GM03348 (cell line): ENCODE data around the gene ZG16.

ENCODE experiments used
- DNase-seq: peaks from one replicate; pipeline ENCODE4 v3.0.0; 2012; ENCODE audit warnings: low spot score

The ZG16 gene

DNA sequence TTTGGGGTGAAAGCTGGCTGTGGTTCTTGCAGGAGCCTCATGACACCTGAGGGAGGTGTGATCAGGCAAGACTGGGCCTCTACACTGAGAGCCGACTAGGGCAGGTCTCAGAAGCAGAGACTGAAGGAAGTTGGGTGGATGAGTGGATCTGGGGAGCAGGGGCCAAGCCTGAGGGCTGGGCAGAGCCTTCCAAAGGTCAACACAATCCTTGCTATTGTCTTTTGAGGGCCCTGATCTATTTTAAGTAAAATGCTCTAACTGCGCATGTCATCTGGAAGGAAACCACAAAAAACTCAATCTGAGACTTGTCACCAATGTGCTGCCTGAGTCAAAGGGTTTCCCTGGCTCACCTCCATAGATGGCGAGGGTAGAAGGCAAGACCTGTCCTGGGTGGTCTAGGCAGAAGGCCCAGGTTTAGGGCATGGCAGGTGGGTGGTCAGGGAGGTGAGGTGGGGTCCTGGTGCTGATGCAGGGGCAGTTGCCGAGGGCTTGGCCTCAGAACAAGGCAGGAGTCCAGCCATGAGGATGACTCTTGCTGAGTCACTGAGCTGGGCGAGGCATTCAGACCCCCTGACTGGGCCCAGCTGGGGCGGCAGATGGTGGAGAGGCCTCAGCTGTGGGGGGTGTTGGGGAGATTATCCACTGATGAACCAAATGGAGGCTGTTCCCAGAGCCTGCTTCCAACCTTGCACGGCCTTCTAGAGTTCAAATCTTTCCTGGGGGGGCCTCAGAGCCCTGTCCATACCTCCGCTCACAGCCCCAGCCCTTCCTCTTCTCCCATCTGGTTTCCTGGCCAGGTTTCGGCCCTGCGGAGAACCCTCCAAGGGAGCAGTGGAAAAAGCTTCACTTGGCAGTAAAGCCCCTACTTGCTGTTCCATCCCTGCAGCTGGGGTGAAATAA, 47.3 kb downstream of the ZG16 start:
- DNase-seq: peak; percentile 77

DNA sequence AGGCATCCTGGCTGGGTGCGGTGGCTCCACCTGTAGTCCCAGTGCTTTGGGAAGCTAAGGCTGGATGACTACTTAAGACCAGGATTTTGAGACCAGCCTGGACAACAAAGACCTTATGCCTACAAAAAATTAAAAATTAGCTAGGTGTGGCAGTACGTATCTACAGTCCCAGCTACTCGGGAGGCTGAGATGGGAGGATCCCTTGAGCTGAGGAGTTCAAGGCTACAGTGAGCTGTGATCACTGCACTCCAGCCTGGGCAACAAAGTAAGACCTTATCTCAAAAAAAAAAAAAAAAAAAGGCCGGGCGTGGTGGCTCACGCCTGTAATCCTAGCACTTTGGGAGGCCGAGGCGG, 48.3 kb downstream of the ZG16 start:
- DNase-seq: no peak

DNA sequence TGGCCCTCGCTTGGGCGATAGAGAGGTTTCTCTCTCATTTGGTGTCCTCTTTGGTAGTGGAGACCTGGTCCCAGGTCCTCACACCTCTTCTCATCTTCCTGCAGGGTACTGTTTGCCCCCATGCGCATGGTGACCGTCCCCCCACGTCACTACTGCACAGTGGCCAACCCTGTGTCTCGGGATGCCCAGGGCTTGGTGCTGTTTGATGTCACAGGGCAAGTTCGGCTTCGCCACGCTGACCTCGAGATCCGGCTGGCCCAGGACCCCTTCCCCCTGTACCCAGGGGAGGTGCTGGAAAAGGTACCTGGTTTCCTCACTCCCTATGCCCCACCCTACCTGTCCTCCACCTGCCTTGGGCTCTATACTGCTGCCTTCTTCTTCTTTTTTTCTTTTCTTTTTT, 52.7 kb downstream of the ZG16 start:
- DNase-seq: no peak

DNA sequence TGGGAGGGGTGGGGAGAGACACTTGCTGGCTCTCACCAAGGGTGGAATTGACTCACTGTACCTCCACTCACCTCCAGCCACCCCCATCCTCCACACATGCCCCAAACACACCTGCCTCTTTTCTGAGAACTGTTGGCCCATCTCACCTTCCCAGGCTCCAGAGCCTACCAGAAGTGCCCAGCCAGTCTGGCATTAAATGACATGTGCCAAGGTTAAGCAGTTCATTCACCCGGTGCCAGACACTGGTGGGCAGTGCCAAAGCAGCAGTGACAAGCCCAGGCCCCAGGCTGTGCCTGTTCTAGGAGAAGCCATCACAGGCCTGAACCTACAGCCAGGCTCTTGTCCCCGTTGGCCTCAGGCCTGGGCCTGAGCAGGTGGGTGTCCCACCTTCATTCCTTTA, 53.4 kb downstream of the ZG16 start:
- no peak for DNase-seq
